Endothelial cell of umbilical vein (primary cell): ENCODE measurements around the gene CCRL2. TPM values are rescaled to one million over a fixed set of nuclear protein-coding genes. Genes with fewer than 3 reads are reported as not detected.

Source experiments
- BruUV-seq: library from RNA; stranded (reverse); fragments of 400-500 nt; replicated peaks from 2 replicates; lab custom pipeline; 2021; lab: Mats Ljungman, UMichigan
- CTCF ChIA-PET: fragments of 300-600, 350-600 bp; sonication (Branson Sonifier 250); formaldehyde crosslinking; loops from one replicate; lab custom pipeline; 2021; ENCODE audit warnings: antibody characterized with exemption, inconsistent platforms; lab: Charles Lee
- POLR2A ChIA-PET: fragments of 300-600, 350-600 bp; sonication (Branson Sonifier 250); formaldehyde crosslinking; loops from one replicate; lab custom pipeline; 2021; ENCODE audit warnings: antibody characterized with exemption, inconsistent platforms; lab: Charles Lee
- DNase-seq: peaks from one replicate; pipeline ENCODE4 v3.0.0-alpha.2; 2011; ENCODE audit warnings: low read depth, low spot score
- FAIRE-seq: peaks from 2 replicates; lab custom pipeline; 2011; peaks lifted over from hg19 to GRCh38; lab: Jason Lieb, UNC
- H2AFZ ChIP-seq: 2 replicates; pipeline ENCODE4 v1.6.0; 2012; ENCODE audit warnings: low read depth, low read length, control low read depth, inconsistent platforms
- H3K27ac ChIP-seq: 2 replicates; pipeline ENCODE4 v1.5.1; 2011; ENCODE audit warnings: low read depth, mild to moderate bottlenecking, control low read depth, low read length, moderate library complexity; ENCODE audit not compliant: insufficient read depth
- H3K27me3 ChIP-seq, 2 experiments: 2 replicates each; pipeline versions ENCODE4 v1.6.0 to v1.6.1; 2011; ENCODE audit warnings: low read length in 2 of 2, mixed read lengths in 1 of 2; ENCODE audit not compliant: control insufficient read depth in 2 of 2, insufficient read depth in 2 of 2
- H3K36me3 ChIP-seq, 2 experiments: 2 replicates in 1 of 2; 3 replicates in 1 of 2; pipeline ENCODE4 v1.5.1; 2011; ENCODE audit warnings: low read length in 2 of 2, mild to moderate bottlenecking in 1 of 2, moderate library complexity in 1 of 2; ENCODE audit not compliant: control insufficient read depth in 2 of 2, insufficient read depth in 2 of 2; ENCODE audit errors: extremely low read depth in 1 of 2
- H3K4me1 ChIP-seq: 3 replicates; pipeline ENCODE4 v1.5.1; 2011; ENCODE audit warnings: mild to moderate bottlenecking, low read length; ENCODE audit not compliant: control insufficient read depth, insufficient read depth; ENCODE audit errors: extremely low read depth
- H3K4me2 ChIP-seq: 2 replicates; pipeline ENCODE4 v1.6.1; 2011; ENCODE audit warnings: low read length, control low read depth, mixed read lengths; ENCODE audit not compliant: insufficient read depth
- H3K4me3 ChIP-seq, 3 experiments: fragments of 200-600 bp in 1 of 3; sonication (generic), shearing (Covaris generic) in 1 of 3; replicated peaks in 1 of 3; 2 replicates each; pipeline ENCODE4 v1.5.1; 2011 to 2016; ENCODE audit warnings: control low read depth in 3 of 3, low read length in 3 of 3, mild to moderate bottlenecking in 2 of 3, inconsistent platforms in 1 of 3, low read depth in 1 of 3, moderate library complexity in 1 of 3; ENCODE audit not compliant: insufficient read depth in 1 of 3
- H3K79me2 ChIP-seq: 2 replicates; pipeline ENCODE4 v1.6.0; 2012; ENCODE audit warnings: low read length, inconsistent platforms; ENCODE audit not compliant: control insufficient read depth, insufficient read depth
- H3K9ac ChIP-seq: replicated peaks from 2 replicates; pipeline ENCODE3; 2011; ENCODE audit warnings: low read length, control low read depth; ENCODE audit not compliant: insufficient read depth; ENCODE audit errors: extremely low read depth
- H3K9me1 ChIP-seq: replicated peaks from 3 replicates; pipeline ENCODE4 v1.6.0; 2011; ENCODE audit warnings: mild to moderate bottlenecking, low read length; ENCODE audit not compliant: control insufficient read depth, insufficient read depth; ENCODE audit errors: extremely low read depth
- H3K9me3 ChIP-seq: replicated peaks from 2 replicates; pipeline ENCODE4 v1.5.1; 2012; ENCODE audit warnings: low read length, inconsistent platforms; ENCODE audit not compliant: control insufficient read depth, insufficient read depth
- H4K20me1 ChIP-seq: replicated peaks from 2 replicates; pipeline ENCODE3; 2011; ENCODE audit warnings: mild to moderate bottlenecking, low read length; ENCODE audit not compliant: control insufficient read depth, insufficient read depth; ENCODE audit errors: extremely low read depth
- CTCF ChIP-seq, 2 donors: IDR thresholded peaks; 1 replicate in 1 of 2; 2 replicates in 1 of 2; pipeline ENCODE4 v1.5.1; 2011; ENCODE audit warnings: low read length in 2 of 2, mild to moderate bottlenecking in 2 of 2, moderate library complexity in 2 of 2, control low read depth in 1 of 2, inconsistent platforms in 1 of 2, low read depth in 1 of 2; ENCODE audit not compliant: insufficient read depth in 1 of 2; ENCODE audit errors: extremely low read depth in 1 of 2
- EZH2 ChIP-seq: IDR thresholded peaks from 2 replicates; pipeline ENCODE4 v1.6.1; 2012; ENCODE audit warnings: borderline replicate concordance, low read depth, mild to moderate bottlenecking, moderate library complexity, low read length, inconsistent platforms; ENCODE audit not compliant: severe bottlenecking
- FOS ChIP-seq: IDR thresholded peaks from 2 replicates; pipeline ENCODE4 v1.6.1; 2011; ENCODE audit warnings: mild to moderate bottlenecking, low read length, moderate library complexity, borderline replicate concordance; ENCODE audit not compliant: insufficient read depth
- GATA2 ChIP-seq: IDR thresholded peaks from 2 replicates; pipeline ENCODE4 v1.7.0; 2011; ENCODE audit warnings: low read depth, mild to moderate bottlenecking, moderate library complexity, mixed read lengths, low read length; ENCODE audit not compliant: insufficient read length, insufficient read depth
- JUN ChIP-seq: IDR thresholded peaks from 2 replicates; pipeline ENCODE4 v1.6.1; 2011; ENCODE audit warnings: borderline replicate concordance, low read depth; ENCODE audit not compliant: insufficient read length, insufficient read depth
- MAX ChIP-seq: IDR thresholded peaks from 2 replicates; pipeline ENCODE4 v1.6.1; 2011; ENCODE audit not compliant: insufficient read depth, insufficient read length
- MYC ChIP-seq: IDR thresholded peaks from one replicate; pipeline ENCODE4 v1.6.1; 2011; ENCODE audit warnings: mild to moderate bottlenecking, low read depth, low read length
- POLR2A ChIP-seq: IDR thresholded peaks from 2 replicates; pipeline ENCODE4 v1.6.1; 2012; ENCODE audit warnings: low read depth, mild to moderate bottlenecking, control low read depth, low read length
- POLR2AphosphoS5 ChIP-seq: IDR thresholded peaks from 2 replicates; pipeline ENCODE4 v1.6.1; 2012; ENCODE audit warnings: low read depth, mild to moderate bottlenecking, control low read depth, low read length, moderate library complexity; ENCODE audit not compliant: insufficient read depth
- dilution Hi-C: fragments of 300-500 bp; cut with MboI; formaldehyde crosslinking; loops from one replicate; pipeline ENCODE4 v1.15.0; 2019; ENCODE audit warnings: low sequenced_read_pairs; ENCODE audit not compliant: extremely low pct_ligation_motif_present
- intact Hi-C: fragments of 100-400 bp; cut with micrococcal nuclease; formaldehyde crosslinking; loops from one replicate; pipeline ENCODE4 v1.10.0; 2022
- polyA plus RNA-seq, 4 experiments: library from polyadenylated mRNA; depleted of rRNA in 3 of 4; stranded (reverse) in 3 of 4; unstranded in 1 of 4; fragments of >200 nt; gene quantifications; 2 replicates each; pipeline versions ENCODE4 v1.2.1 to v1.2.3, GENCODE V29; 2011 to 2012; ENCODE audit warnings: missing spikeins in 1 of 4
- total RNA-seq: library from RNA; stranded (reverse); gene quantifications from 2 replicates; pipeline ENCODE4 v1.2.3, GENCODE V29; 2021

CCRL2 gene
- total and polyA plus RNA-seq, 2 donors (not counting 3 experiments of a cell fraction or from before 2014, with no cell fraction given) = 6.4 to 6.6 TPM

GRCh38 chr3:46440531-46441294 is 33.7 kb downstream of the CCRL2 start:
- H3K9me1 ChIP-seq = no peaks in the 10 kb centered on the region
- BruUV-seq = no TSS peak
- no peak overlapping the region for H3K4me2 ChIP-seq
- ChIA-PET POLR2A (no interaction called here), CTCF (no interaction called here)
- FAIRE-seq (no peak), DNase-seq (no peak)
- no peaks in the 10 kb centered on the region for H3K27me3 ChIP-seq
- intact Hi-C loops (no loop called here), dilution Hi-C loops (no loop called here)
- H3K4me3 ChIP-seq = no peak overlapping the region
- no peaks in the 10 kb centered on the region for H3K36me3 ChIP-seq
- no peaks in the 10 kb centered on the region for H3K9me3 ChIP-seq
- TF ChIP-seq GATA2 = no peak
- no peak for TF ChIP-seq POLR2A
- no peak for TF ChIP-seq FOS
- no peak for TF ChIP-seq EZH2
- TF ChIP-seq MYC = no peak
- no peak for TF ChIP-seq MAX
- TF ChIP-seq POLR2AphosphoS5 = no peak
- no peak for TF ChIP-seq CTCF (IDR thresholded peaks at IDR 0.05; ENCODE audit: extremely low read depth in 1 of 2, insufficient read depth in 1 of 2, low read depth in 1 of 2, low read length in 2 of 2)
- TF ChIP-seq JUN = no peak
- no peaks in the 10 kb centered on the region for H3K4me1 ChIP-seq
- H2AFZ ChIP-seq = no peak overlapping the region
- no peaks in the 10 kb centered on the region for H3K79me2 ChIP-seq
- no peaks in the 10 kb centered on the region for H4K20me1 ChIP-seq
- H3K9ac ChIP-seq = no peak overlapping the region
- H3K27ac ChIP-seq = no peak overlapping the region
